ENCODE measurements around the gene GNG10.

GRCh38 chr9:111711548-111711947 lies 50.1 kb downstream of the GNG10 start:
- TF ChIP-seq CTCF (tag by site-specific recombination; IDR thresholded peaks at IDR 0.05) (no peak), REST (tag by site-specific recombination; IDR thresholded peaks at IDR 0.05) (no peak), ATF2 (tag by site-specific recombination; IDR thresholded peaks at IDR 0.05; ENCODE audit: low read depth) (no peak), ZNF398 (tag by site-specific recombination; IDR thresholded peaks at IDR 0.05) (no peak), ZNF391 (tag by site-specific recombination; IDR thresholded peaks at IDR 0.05; ENCODE audit: borderline replicate concordance, low read depth) (no peak), ZNF785 (tag by site-specific recombination; IDR thresholded peaks at IDR 0.05) (no peak), ZNF24 (tag by site-specific recombination; IDR thresholded peaks at IDR 0.05) (no peak), ZNF423 (tag by site-specific recombination; IDR thresholded peaks at IDR 0.05) (no peak), ZNF324 (tag by site-specific recombination; IDR thresholded peaks at IDR 0.05) (no peak), ZNF510 (tag by site-specific recombination; IDR thresholded peaks at IDR 0.05; ENCODE audit: insufficient replicate concordance) (no peak), ZNF501 (tag by site-specific recombination; IDR thresholded peaks at IDR 0.05) (no peak), ZSCAN23 (tag by site-specific recombination; IDR thresholded peaks at IDR 0.05) (no peak)
